Femur (tissue), 1 donor: ENCODE data around the gene PTTG1IP.
"Not testable (repeated sequence)": the region's sequence is repeated elsewhere in the genome, so short reads cannot be mapped to it uniquely, and the experiment has no call there.

ENCODE experiments used
- DNase-seq: peaks from one replicate; pipeline ENCODE4 v3.0.0-alpha.2; 2017

The PTTG1IP gene

DNA sequence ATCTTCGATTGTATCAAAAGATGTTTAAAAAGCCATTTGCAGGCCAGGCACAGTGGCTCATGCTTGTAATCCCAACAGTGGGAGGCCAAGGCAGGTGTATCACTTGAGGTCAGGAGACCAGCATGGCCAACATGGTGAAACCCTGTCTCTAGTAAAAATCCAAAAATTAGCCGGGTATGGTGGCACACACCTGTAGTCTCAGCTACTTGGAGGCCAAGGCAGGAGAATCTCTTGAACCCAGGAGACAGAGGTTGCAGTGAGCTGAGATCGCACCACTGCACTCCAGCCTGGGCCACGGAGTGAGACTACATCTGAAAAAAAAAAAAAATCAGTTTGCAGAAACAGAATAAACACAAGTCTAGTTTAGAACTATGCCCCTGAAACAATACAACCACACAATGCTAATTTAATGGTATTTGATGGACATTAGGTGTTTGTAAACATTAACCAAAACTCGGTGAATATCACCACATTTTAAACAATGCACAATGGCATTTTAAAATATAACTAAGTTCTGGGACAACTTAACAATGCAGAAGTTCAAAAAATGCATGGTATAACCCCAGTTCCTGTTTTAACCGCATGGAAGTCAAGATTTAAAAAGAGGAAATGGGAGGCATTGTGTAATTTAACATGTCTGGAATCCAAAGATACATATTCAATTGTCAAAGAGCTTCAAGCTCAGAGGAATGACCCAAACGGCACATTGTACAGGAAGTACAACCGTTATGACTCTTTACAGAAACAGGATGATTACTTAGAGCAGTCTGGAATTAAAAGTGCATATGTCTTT is 7.1 kb upstream of the PTTG1IP start:
- DNase-seq = no peak

DNA sequence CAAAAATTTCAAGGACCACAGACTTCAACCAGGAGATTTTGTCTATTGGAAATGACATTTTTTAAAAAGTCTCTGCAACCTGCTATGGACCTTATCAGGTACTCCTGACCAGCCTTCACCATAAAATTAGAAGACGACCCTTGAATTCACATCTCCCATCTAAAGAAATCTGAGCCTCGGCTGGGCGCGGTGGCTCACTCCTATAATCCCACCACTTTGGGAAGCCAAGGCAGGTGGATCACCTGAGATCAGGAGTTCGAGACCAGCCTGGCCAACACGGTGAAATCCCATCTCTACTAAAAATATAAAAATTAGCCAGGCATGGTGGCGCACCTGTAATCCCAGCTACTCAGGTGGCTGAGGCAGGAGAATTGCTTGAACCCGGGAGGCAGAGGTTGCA is 5.7 kb upstream of the PTTG1IP start:
- not testable (repeated sequence) for DNase-seq

DNA sequence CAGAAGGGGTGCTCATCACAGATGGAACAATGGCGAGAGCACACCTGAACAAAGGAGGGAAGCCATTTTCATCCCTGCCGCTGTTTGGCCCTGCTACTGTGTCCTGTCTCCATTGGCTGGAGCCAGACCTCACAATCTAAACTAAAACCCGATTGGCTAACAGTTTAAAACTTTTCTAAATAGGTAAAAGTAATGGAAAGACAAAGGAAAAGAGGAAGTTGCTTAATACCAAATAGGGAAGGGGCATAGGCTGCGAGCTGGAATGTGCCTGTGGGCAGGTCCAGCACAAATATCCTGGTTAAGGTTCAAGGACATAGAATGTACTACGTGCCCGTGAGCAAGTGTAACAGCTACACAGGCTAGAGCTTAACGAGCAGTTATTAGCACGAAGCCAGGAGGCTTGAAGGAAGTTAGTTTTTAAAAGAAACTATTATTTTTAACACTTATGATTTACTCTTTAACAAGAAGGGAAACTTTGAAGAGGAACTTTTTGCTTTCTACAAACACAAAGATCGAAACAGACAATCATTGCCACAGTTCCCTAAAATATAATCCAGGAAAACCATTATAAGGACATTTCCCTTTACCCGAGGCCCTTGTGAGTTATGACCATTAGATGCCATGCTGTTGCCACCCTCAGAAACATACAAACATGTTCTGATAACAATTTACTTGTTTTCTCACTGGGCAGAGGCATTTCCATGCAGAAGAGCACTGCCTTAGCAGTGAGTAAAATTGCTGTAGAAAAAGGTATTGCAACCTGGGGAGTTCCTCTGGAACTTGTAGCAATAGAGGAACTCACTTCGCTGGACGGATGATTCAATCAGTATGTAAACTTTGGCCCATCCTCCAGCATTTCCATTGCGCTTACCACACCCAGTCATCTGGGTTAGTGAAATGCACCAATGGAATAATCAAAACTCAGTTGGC is 4.8 kb upstream of the PTTG1IP start:
- DNase-seq = no peak

DNA sequence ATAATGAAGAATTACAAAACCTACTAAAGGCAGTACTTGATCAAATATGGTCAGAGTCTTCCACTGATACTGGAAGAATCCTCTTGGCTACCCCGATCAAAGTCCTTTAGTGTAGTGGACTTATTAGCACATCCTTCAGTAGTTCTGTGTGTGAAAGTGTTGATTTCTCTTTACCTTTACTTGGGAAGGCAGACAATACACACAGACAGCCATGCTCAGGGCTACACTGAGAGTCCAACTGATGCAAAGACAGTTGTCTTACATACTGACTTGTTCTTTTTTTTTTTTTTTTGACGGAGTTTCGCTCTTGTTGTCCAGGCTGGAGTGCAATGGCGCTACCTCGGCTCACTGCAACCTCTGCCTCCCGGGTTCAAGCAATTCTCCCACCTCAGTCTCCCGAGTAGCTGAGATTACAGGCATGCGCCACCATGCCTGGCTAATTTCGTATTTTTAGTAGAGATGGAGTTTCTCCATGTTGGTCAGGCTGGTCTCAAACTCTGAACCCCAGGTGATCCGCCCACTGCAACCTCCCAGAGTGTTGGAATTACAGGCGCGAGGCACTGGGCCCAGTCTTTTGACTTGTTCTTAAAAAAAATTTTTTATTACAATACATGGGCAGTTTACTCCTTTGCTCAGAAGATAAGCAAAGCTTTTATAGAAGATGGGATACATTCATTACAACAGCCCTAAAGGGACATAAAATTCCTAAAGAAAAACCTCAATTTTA is 3.5 kb upstream of the PTTG1IP start:
- no peak for DNase-seq

DNA sequence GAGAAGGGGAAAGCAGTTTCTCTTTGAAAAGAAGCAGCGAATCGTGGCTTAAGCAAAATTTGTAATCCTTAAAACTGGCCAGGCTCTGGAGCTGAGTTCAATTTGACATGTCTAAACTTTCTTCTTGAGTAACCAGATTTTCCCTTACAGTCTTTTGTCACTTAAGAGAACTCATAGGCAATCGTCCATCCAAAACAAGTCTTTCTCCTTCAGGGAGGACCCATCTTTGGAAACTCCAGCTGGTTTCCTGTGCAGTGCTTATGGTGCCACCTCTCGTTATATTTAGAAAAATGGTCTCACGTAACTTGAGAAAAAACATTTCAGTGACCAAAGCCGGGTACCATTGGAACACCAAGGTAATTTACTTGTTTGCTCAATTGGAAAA is 1.8 kb upstream of the PTTG1IP start:
- no peak for DNase-seq

DNA sequence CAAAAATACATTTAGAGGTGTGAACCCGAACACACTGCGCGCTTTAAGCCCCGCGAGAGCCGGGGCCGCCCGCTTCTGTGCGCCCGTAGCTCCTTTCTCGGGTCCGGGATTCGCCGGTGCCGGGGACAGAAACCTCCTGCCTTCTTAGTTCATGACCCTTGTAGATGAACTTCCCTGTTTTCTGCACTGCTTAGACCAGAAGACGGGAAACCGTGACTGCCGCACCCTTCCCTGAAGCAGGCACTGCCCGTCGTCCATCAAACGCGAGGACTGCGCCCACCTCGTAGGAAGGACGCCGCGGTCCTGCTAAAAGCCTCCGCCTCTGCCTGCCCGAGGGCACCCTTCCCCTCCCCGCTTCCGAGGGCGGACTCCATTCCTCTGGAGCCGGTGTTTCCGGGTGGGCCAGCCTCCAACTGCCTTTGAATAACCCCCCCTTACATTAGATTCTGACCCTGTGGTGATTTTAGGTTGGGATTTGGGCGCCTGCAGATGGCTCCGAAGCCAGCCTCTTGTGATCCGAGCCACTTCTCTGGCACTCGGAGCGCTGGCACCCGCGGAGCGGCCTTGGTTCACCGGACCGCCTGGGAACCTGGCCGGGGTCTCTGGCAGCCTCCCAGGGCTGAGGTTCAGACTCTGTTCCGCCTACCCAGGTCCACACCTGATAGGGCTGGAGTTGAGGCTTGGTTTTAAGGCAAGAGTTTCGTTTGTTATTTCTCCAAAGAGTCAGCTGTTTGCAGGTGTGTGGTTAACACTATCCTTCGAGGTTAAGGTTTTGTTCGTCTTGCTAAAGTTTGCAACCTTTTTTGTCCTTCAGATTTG is 1.2 kb upstream of the PTTG1IP start:
- DNase-seq = peak; percentile 59

DNA sequence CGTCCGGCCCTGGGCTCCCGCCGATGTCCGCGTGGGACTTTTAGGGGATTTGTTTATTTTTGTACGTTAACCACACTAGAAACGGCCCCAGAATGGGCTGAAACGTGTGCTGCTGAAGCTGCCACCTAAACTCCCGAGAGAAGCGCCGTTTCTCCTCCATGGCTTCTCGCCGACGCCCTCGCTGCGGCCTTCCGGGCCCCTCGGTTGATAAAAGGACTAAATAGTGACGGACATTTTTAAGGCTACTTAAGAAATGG is 678 bp upstream of the PTTG1IP start:
- DNase-seq = peak; percentile 48

DNA sequence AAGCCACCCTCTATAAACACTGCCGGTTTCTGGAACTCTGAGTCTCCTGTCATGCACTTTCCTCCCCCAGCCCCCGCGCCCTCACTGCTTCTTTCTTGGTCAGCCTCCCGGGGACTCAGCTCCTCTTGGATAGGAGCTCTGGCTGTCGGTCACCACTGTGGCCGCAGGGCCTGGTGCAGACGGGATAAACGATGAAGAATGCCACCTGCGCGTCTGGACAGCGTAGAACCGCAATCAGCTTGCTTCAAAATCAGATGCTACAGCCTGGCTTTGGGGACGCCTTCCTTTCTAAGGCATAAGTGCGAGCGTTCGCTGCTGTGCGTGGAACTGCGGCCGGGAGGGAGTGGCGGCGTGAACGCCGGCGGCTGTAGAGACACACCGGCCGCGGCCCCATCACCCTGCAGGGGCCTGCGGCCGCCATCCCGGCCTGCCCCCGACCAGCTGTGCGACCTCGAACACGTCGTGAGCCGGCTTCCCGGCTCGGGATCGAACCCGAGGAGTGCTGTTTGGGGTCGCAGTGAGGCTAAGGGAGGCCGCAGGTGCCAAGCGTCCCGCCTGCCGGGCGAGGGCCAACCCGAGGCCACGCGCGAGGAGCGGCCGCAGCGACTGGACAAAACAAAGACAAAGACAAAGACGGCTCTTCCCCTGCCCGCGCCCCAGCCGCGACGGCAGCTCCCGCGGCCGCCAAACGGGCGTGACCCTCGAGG is 688 bp downstream of the PTTG1IP start:
- peak; percentile 60 for DNase-seq

DNA sequence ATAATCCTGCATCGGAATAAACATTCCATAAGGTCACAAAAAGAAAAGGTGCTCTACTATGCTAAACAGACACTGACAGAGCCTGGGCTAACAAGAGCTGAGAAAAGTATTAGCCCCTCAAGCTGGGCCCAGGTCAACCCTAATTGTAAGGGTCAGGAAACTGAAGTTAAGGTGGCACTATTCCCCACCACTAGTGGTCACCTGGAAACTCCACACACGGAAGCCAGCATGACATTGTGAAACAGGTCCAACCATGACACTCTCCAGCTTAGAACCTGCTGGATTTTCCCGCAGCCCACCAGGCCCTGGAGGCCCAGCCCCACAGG is 1.2 kb downstream of the PTTG1IP start:
- DNase-seq = no peak

DNA sequence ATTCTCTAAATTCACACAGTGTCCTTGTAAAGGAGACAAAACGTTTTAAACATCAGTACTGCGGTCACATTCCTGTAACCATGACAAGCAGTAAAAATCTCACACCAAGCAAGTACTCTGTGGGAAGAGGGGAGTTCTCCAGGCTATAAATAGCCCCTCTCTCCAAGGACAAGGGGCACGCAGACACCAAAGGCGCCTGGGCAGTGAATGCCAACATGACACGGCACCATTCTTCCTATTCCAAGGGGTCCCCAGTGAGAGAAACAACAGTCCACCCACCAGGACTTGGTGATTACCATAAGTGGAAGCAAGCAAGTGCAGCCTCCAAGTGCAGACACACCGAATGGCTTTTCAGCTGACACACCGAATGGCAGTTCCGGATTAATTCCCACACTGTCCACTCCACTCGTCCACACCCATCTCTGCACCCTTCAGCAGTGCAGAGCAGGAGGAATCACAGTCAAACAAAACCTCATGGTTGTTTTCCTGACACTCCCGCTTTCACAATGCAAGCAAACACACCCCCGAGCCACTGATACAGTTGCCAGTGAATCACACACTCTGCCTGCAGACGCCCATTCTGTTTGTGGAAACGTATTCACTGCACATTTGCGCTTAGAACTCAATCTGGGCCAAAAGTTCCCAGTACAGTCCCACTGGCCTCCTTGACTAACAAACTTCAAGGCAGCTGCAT is 1.8 kb downstream of the PTTG1IP start:
- DNase-seq = no peak

DNA sequence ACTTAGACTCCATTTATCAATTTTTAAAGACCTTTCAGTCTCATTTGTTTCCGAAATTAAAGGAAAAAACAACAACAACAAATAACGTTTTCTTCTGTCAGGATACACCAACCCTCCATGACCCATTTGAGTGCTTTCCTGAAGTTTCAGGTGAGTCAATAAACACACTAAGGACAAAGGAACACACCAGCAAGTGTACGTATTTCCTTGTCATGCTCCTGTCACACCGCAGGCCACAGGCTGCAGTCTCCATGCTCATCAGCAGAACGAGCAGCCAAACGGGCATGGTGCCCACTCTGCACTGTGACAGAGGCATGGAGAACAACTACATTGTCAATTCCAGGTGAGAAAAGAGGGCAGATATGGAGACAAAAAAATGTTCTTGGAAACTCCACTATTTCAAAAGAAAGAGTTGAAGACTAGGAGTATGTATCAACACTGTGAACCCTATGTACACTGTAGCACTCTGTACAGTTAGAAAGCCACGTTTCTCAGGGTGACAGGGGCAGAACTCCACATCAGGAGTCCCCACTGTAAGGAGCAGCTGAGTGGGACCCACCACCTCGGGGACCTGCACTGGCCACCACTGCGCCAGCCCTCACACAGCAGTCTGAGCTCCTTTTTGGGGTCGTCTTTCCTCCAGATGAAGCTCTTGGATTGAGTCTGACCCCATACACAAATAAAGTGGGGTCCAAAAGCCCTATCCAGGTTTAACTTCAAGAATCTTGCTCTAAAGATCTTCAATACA is 2.6 kb downstream of the PTTG1IP start:
- no peak for DNase-seq

DNA sequence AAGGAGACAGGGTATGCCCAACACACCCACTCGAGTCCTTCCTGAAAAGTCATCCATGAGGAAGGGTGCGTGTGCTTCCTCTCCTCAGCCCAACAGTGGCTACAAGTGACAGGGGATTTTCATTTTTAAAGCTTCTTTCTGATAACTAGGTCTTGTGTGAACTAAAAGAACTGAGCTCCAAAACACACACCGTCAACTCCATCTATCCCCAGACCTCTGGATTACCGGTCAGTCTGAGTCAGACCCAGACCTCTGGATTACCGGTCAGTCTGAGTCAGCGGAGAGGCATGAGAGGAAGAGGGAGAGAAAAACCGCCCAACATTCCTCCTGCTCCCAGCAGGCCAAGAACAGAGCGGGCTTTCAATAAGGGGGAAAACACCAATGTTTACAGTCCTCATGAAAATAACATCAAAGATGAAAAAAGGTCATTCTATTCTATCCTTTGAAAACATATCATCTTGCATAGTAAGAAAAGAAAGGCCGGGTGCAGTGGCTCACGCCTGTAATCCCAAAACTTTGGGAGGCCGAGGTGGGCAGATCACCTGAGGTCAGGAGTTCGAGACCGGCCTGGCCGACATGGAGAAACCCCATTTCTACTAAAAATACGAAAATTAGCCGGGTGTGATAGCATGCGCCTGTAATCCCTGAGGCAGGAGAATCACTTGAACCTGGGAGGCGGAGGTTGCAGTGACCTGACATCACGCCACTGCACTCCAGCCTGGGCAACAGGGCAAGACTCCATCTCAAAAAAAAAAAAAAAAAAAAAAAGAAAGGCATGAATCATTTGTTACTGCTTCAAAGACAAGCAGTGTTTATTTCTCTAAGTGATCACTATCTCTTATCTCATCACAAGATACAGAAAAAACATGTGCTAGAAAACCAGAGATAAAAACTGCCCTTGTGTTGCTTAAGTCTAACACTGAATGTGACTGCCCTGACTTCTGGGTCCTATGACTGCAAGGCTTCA is 3.4 kb downstream of the PTTG1IP start:
- peak; percentile 62 for DNase-seq

DNA sequence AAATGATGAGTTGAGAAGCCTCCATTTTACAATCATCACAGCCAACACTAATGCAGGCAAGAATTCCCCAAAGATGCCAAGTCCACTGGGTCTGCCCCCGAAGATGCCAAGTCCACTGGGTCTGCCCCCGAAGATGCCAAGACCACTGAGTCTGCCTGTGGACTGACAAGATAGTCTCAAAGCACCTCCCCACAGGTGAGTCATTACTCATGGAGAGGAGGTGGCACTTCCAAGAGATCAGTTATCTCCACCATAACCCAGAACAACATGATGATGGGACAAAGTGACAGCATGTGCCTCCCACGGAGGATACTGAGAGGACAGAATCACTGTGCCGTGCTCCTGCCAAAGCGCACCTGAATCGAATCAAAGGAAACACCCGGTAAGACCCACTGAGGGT is 4.8 kb downstream of the PTTG1IP start:
- no peak for DNase-seq

DNA sequence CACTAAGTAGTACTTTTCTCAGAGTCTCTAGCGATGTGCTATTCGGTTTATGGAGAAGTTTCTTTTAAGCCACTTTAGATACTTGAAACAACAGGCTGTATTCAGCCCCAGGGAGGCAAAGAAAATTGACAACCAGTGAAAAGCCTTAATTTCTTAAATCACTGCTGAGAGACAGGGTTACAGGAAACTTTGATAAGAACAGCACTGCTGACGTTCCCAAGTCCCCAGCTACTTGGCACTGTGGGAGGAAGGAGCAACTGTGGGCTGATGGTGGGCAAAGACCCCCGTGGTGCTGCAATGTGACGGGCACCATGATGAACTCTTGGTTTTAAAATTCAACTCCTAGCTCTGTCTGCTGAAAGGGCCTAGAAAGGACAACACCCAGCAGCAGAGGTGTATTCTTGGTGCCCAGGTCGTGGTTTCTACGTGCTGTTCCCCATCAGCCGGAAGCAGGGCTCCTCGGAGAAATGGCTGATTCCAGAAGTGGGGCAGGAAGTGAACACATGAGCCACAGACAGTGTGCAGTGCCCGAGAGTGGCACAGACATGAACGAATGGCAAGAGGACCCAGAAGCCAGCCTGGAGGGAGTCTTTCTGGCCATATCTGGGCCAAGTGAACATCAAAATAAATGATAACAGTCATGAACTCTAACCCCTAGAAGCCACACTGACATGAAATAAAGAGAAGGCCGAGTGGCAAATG is 5.3 kb downstream of the PTTG1IP start:
- DNase-seq = no peak

DNA sequence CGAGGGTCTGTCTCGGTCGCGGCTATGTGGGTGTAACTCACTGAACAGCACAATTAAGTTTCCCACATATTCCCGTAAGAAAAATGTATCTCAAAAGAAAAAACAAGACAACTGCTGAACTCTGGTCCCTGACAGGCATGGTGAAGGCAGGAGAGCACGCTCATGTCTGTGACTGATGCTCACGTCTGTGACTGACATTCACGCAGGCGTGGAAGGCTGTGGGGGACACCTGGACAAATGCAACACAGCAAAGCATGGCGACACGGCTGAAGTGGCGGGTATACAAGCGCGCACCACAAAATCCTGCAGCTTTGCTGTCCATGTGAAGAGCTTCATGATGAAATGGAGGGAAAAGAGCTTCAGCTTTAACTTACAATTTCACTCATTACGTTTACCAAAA is 6.0 kb downstream of the PTTG1IP start:
- no peak for DNase-seq

DNA sequence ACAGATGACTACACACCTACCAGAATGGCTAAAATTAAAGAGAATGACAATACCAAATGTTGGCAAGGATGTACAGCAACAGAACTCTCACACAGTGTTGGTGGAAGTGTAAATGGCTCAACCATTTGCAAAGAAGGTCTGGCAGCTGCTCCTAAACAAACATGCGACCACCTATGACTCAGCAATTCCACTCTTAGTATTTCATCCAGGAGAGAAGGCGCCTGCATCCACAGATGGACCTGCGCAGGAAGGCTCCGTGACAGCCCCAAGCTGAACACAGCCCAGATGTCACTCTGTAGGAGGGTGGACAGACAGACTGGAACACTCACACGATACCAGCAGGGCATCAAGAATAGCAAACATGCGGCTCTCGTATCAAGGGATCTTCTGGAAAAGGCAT is 6.7 kb downstream of the PTTG1IP start:
- no peak for DNase-seq

DNA sequence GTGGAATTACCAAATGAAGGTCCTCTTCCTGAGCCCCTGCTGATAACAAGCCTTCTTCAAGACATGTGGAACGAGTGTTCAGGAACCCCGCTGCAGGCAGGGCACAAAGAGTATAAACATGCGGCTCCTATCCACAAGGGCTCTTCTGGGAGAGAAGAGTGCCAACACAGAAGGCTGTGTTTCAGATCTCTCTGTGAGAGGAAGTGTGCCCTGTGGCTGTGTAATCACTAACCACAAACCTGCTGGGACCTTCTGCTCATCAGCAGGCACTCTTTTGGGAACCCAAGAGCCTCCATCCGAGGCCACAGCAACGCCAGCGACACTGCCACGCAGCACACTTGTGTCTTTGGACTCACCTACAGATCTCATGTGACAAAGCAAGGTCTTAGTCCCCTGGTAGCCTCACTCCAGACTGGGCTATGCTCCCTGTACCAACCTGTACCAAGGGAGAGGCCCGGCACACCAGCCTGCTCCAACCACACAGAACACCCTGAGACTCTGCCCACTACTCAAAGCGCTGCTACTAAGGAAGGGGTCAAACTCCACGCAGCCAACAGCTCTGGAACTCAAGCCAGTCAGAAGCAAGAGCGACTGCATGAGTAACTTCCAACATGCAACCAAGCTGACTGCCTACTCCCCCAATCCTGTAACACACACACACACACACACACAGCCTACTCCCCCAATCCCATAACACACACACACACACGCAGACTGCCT is 7.8 kb downstream of the PTTG1IP start:
- no peak for DNase-seq
